Transverse colon (tissue), 4 donors: ENCODE results near the gene ZNG1F.
"Not testable (repeated sequence)": the region's sequence is repeated elsewhere in the genome, so short reads cannot be mapped to it uniquely, and the experiment has no call there.

Source experiments
- CTCF ChIP-seq, 5 experiments: fragments of 200-600 bp in 3 of 5; fragments of 450-650 bp in 2 of 5; sonication (generic) in 3 of 5; IDR thresholded peaks; 1 replicate in 2 of 5; 2 replicates in 3 of 5; pipeline ENCODE4 v1.5.1; 2016 to 2017; ENCODE audit warnings: antibody characterized with exemption in 5 of 5, inconsistent platforms in 3 of 5, mild to moderate bottlenecking in 2 of 5, moderate library complexity in 1 of 5
- EP300 ChIP-seq: sonication (generic); formaldehyde crosslinking; IDR thresholded peaks from one replicate; pipeline ENCODE4 v1.6.1; 2017; ENCODE audit warnings: antibody characterized with exemption, low read depth
- POLR2A ChIP-seq: fragments of 450-650 bp; IDR thresholded peaks from one replicate; pipeline ENCODE4 v1.6.1; 2016; ENCODE audit warnings: antibody characterized with exemption, mild to moderate bottlenecking, moderate library complexity
- POLR2AphosphoS5 ChIP-seq, 3 donors: sonication (generic); formaldehyde crosslinking; IDR thresholded peaks; one replicate each; pipeline ENCODE4 v1.6.1; 2016; ENCODE audit warnings: antibody characterized with exemption in 3 of 3

- not testable (repeated sequence) for TF ChIP-seq POLR2A; EP300; CTCF (IDR thresholded peaks at IDR 0.05); POLR2AphosphoS5 (IDR thresholded peaks at IDR 0.05)
Observed at GRCh38 chr9:41109253-41109652, 79.9 kb downstream of the ZNG1F start.
